ENCODE measurements around the gene RNF222. TPM values are rescaled to one million over a fixed set of nuclear protein-coding genes. Genes with fewer than 3 reads are reported as not detected.

Gene RNF222
- total and polyA plus RNA-seq, 4 experiments from 2014 or later, result 0.08 to 0.17 (median 0.14) TPM

DNA sequence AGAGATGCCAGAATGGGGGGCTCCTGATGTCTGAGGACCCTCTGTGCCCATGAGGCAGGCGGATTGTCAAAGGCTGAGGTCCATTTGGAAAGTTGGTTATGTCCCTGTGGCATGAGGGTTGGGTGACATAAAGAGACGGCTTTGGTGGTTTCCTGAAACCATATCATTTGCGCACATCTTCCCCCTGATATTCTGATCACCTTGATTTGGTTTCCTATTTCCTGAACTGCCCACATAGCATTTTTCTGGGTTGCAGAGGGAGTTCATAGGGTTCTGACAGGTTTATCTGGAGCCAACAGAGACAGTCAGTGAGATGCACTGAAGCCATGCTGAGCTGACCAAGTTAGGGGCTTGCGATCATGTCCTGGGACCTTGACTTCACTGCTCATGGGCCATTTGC, 15.7 kb upstream of the RNF222 start:
- peaks cover 11 to 22% (median 16%) of the 10 kb centered on the region in 4 donors for H3K4me1 Mint-ChIP-seq
- Histone ChIP-seq H3K4me3 (ENCODE audit: low read length in 2 of 2) (no peak overlapping the region), H3K9me3 (ENCODE audit: control insufficient read depth in 1 of 2, low read length in 2 of 2) (no peaks in the 10 kb centered on the region), H3K27me3 (ENCODE audit: insufficient read depth, low read length) (no peaks in the 10 kb centered on the region), H3K27ac (ENCODE audit: low read depth, low read length) (no peak overlapping the region), H3K4me1 (ENCODE audit: insufficient read depth, low read length) (peaks cover 20% of the 10 kb centered on the region), H3K36me3 (ENCODE audit: insufficient read depth, low read length) (no peaks in the 10 kb centered on the region)
- ChIA-PET CTCF (ENCODE audit: partially characterized antibody) (interaction anchor here (0.6 to 7.5 kb wide), 4 partner anchors 30 to 1278 kb away, joined by 3 to 84 read pairs (median 4); partner anchors contain the start of gene KRABD2), POLR2A (ENCODE audit: partially characterized antibody) (no interaction called here)
- peak overlapping the region in 3 of 7 donors; percentile 70 to 86 (median 78) for H3K27ac Mint-ChIP-seq
- H3K36me3 Mint-ChIP-seq, result no peaks in the 10 kb centered on the region
- peak overlapping the region in 3 of 8 donors; percentile 4 to 33 (median 13) for H3K4me3 Mint-ChIP-seq
- intact Hi-C loops (cut with micrococcal nuclease), result no loop called here
- peaks cover 14 to 17% of the 10 kb centered on the region in 2 donors for H3K27me3 Mint-ChIP-seq
- H3K9me3 Mint-ChIP-seq, result no peaks in the 10 kb centered on the region
- DNase-seq, result peak in 4 of 5 donors; percentile 22 to 37 (median 27)

DNA sequence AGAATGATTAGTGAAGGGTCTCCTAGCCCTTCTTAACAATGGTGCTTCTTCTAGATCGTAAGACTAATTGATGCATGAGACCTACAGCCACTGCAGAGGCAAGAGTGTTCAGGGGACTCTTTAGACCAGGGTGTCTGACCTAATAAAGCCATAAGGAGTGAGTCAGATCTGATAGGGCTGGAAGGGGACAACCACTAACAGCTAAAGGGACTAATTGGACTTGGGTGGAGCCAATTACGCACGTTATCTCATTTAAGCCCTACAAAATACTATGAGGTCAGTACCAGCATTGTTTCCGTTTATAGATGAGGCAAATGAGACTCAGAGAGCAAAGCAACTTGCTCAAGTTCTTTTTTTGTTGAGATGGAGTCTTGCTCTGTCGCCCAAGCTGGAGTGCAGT, 14.5 kb upstream of the RNF222 start:
- intact Hi-C loops (cut with micrococcal nuclease), result no loop called here
- no peaks in the 10 kb centered on the region for H3K36me3 ChIP-seq (ENCODE audit: insufficient read depth, low read length)
- H3K27ac ChIP-seq (ENCODE audit: low read depth, low read length), result no peak overlapping the region
- ChIA-PET POLR2A (ENCODE audit: partially characterized antibody) (interaction anchor here (0.6 kb wide), 1 partner anchor 334 kb away, joined by 3 read pairs; no protein-coding TSS in a partner anchor), CTCF (ENCODE audit: partially characterized antibody) (interaction anchor here (1.1 to 7.5 kb wide), 5 partner anchors 9 to 334 kb away, joined by 3 to 84 read pairs (median 5); partner anchors contain the start of gene KRABD2)
- no peak for DNase-seq
- Mint-ChIP-seq H3K4me3 (no peak overlapping the region), H3K27ac (peak overlapping the region in 2 of 7 donors; percentile 17 to 41), H3K36me3 (no peaks in the 10 kb centered on the region), H3K27me3 (peaks cover 11 to 14% of the 10 kb centered on the region in 2 donors), H3K4me1 (peaks cover 11 to 22% (median 16%) of the 10 kb centered on the region in 4 donors), H3K9me3 (no peaks in the 10 kb centered on the region)
- H3K9me3 ChIP-seq (ENCODE audit: control insufficient read depth in 1 of 2, low read length in 2 of 2), result no peaks in the 10 kb centered on the region
- peaks cover 20% of the 10 kb centered on the region for H3K4me1 ChIP-seq (ENCODE audit: insufficient read depth, low read length)
- H3K4me3 ChIP-seq (ENCODE audit: low read length in 2 of 2), result no peak overlapping the region
- no peaks in the 10 kb centered on the region for H3K27me3 ChIP-seq (ENCODE audit: insufficient read depth, low read length)

DNA sequence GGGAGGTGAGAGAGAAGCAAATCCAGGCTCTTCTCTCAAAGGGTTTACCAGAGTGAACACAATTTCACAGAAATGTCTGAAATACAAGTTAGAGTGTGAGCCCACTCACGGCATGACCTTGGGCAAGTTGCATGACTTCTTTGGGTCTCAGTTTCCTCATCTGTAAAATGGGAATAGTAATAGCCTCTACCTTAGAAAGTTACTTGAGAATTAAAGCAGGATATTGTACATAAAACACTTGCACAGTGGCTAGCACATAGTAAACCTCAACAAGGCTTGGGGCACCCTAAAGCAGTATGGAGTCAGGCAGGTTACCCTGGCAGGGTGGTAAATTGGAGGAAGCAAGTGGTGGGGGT, 13.2 kb upstream of the RNF222 start:
- no peaks in the 10 kb centered on the region for H3K9me3 ChIP-seq (ENCODE audit: control insufficient read depth in 1 of 2, low read length in 2 of 2)
- Mint-ChIP-seq H3K27ac (no peak overlapping the region), H3K4me3 (no peak overlapping the region), H3K9me3 (no peaks in the 10 kb centered on the region), H3K27me3 (peaks cover 7 to 8% of the 10 kb centered on the region in 2 donors), H3K4me1 (peaks cover 11 to 22% (median 15%) of the 10 kb centered on the region in 4 donors), H3K36me3 (no peaks in the 10 kb centered on the region)
- H3K4me1 ChIP-seq (ENCODE audit: insufficient read depth, low read length), result peaks cover 20% of the 10 kb centered on the region
- no peak overlapping the region for H3K27ac ChIP-seq (ENCODE audit: low read depth, low read length)
- intact Hi-C loops (cut with micrococcal nuclease), result loop anchor here (1.0 to 2.0 kb wide), 3 partner anchors 335 to 587 kb away; no protein-coding TSS in a partner anchor
- no peaks in the 10 kb centered on the region for H3K36me3 ChIP-seq (ENCODE audit: insufficient read depth, low read length)
- CTCF ChIA-PET (ENCODE audit: partially characterized antibody), result interaction anchor here (0.6 to 7.5 kb wide), 15 partner anchors 10 to 1219 kb away, joined by 3 to 84 read pairs (median 6); partner anchors contain the start of gene NDEL1
- DNase-seq, result no peak
- H3K27me3 ChIP-seq (ENCODE audit: insufficient read depth, low read length), result no peaks in the 10 kb centered on the region
- H3K4me3 ChIP-seq (ENCODE audit: low read length in 2 of 2), result no peak overlapping the region
- POLR2A ChIA-PET (ENCODE audit: partially characterized antibody), result no interaction called here

DNA sequence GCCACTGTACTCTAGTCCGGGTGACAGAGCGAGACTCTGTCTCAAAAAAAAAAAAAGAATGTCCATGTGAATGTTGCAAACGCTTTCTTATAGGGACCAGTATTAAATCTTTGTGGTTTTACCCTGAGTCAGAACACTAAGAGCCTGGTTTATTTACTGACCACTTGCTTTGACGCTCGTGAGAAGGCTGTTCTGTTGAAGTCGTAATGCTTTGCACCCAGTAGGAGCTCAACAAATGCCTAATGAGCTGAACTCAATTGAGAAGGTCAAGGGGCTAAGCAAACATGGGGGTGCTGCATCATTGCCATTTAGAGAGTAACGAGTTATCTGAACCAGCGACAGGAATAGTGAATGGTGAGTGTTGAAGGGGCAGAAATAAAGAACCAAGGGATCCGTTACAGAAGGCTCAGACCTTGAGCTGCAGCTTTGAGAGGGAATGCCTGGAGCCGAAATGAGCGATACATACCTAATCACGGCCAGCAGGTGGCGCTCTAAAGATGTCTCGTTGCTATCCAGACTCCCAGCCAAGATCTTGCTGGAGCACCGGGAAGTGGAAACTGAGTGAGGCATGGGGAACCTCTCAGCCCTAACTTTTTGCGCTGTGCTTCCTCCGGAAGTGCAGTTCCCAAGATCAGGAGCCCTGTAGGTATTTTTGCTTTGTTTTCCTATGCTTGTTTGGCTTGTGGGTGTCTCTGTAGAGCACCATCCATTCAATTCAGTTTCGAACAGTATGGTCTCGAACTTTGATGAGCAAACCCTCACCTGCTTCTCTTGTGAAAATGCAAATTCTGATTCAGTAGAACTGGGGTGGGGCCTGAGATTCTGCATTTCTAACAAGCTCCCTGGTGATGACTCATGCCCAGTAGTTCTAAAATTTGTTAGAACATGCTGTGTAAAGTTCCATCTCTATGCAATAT, 12.6 kb upstream of the RNF222 start:
- H3K36me3 Mint-ChIP-seq, result no peaks in the 10 kb centered on the region
- H3K27me3 Mint-ChIP-seq, result peaks cover 7 to 8% of the 10 kb centered on the region in 2 donors
- H3K9me3 Mint-ChIP-seq, result no peaks in the 10 kb centered on the region
- H3K27ac Mint-ChIP-seq, result peak overlapping the region in 1 of 7 donors; percentile 57
- DNase-seq, result peak; percentile 69 to 73 (median 71)
- H3K4me1 Mint-ChIP-seq, result peaks cover 11 to 22% (median 15%) of the 10 kb centered on the region in 4 donors
- Histone ChIP-seq H3K36me3 (ENCODE audit: insufficient read depth, low read length) (no peaks in the 10 kb centered on the region), H3K4me3 (ENCODE audit: low read length in 2 of 2) (no peak overlapping the region), H3K4me1 (ENCODE audit: insufficient read depth, low read length) (peaks cover 20% of the 10 kb centered on the region), H3K9me3 (ENCODE audit: control insufficient read depth in 1 of 2, low read length in 2 of 2) (no peaks in the 10 kb centered on the region), H3K27ac (ENCODE audit: low read depth, low read length) (no peak overlapping the region), H3K27me3 (ENCODE audit: insufficient read depth, low read length) (no peaks in the 10 kb centered on the region)
- CTCF ChIA-PET (ENCODE audit: partially characterized antibody), result interaction anchor here (0.6 to 7.5 kb wide), 25 partner anchors 8 to 1219 kb away, joined by 3 to 84 read pairs (median 4); partner anchors contain the start of gene NDEL1
- POLR2A ChIA-PET (ENCODE audit: partially characterized antibody), result interaction anchor here (1.0 to 1.1 kb wide), 2 partner anchors 25 to 336 kb away, joined by 6 read pairs; partner anchors contain the start of gene NDEL1
- intact Hi-C loops (cut with micrococcal nuclease), result loop anchor here (1.0 to 2.0 kb wide), 3 partner anchors 336 to 588 kb away; no protein-coding TSS in a partner anchor
- H3K4me3 Mint-ChIP-seq, result peak overlapping the region in 2 of 8 donors; percentile 3 to 57

DNA sequence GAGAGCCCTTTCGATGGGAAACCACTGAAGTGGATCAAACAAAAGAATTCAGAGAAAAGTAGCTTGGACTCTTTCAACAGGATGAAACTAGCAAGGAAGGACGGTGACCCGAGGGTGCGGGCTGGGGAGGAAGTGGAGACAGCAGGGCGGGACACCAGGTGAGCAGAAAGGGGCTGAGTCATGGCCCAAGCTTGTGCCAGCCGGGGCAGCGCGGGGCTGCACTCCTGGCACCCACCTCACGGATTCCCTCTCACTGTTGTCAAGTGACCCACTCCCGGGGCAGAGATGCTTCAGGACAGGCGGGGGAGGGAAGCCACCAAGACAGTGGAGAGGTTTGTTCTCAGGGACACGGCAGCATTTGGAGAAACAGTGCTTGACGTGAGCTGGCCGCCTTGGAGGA, 10.7 kb upstream of the RNF222 start:
- Histone ChIP-seq H3K9me3 (ENCODE audit: control insufficient read depth in 1 of 2, low read length in 2 of 2) (no peaks in the 10 kb centered on the region), H3K4me3 (ENCODE audit: low read length in 2 of 2) (no peak overlapping the region), H3K4me1 (ENCODE audit: insufficient read depth, low read length) (peaks cover 14% of the 10 kb centered on the region), H3K27me3 (ENCODE audit: insufficient read depth, low read length) (no peaks in the 10 kb centered on the region), H3K27ac (ENCODE audit: low read depth, low read length) (no peak overlapping the region), H3K36me3 (ENCODE audit: insufficient read depth, low read length) (no peaks in the 10 kb centered on the region)
- CTCF ChIA-PET (ENCODE audit: partially characterized antibody), result interaction anchor here (0.7 to 7.5 kb wide), 6 partner anchors 10 to 377 kb away, joined by 3 to 84 read pairs (median 4); no protein-coding TSS in a partner anchor
- Mint-ChIP-seq H3K27me3 (peaks cover 7 to 9% of the 10 kb centered on the region in 2 donors), H3K4me3 (no peak overlapping the region), H3K27ac (no peak overlapping the region), H3K4me1 (peaks cover 8 to 18% (median 12%) of the 10 kb centered on the region in 4 donors), H3K36me3 (no peaks in the 10 kb centered on the region), H3K9me3 (no peaks in the 10 kb centered on the region)
- intact Hi-C loops (cut with micrococcal nuclease), result no loop called here
- POLR2A ChIA-PET (ENCODE audit: partially characterized antibody), result interaction anchor here (1.5 kb wide), 1 partner anchor 337 kb away, joined by 3 read pairs; no protein-coding TSS in a partner anchor
- no peak for DNase-seq

DNA sequence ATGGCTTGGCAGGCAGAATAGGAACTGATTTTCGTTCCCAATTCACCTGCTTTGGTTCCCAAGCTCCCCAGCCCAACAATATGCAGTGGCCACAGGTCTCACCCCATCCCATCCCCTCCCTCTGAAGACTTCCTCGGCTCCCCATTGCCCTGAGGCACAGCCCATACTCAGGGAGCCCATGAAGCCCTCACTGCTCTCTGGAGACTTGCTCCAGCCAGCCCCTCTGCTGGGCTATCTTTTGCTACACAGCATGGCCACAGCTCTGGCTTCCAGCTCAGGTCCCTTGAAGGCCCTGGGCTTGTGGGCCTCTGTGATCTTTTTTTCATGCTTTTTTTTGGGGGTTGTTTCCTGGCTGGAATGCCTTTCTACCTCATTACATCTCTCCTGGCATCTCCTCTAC, 8.5 kb upstream of the RNF222 start:
- no peaks in the 10 kb centered on the region for H3K36me3 ChIP-seq (ENCODE audit: insufficient read depth, low read length)
- POLR2A ChIA-PET (ENCODE audit: partially characterized antibody), result no interaction called here
- CTCF ChIA-PET (ENCODE audit: partially characterized antibody), result interaction anchor here (1.0 kb wide), 1 partner anchor 340 kb away, joined by 5 read pairs; no protein-coding TSS in a partner anchor
- H3K27me3 ChIP-seq (ENCODE audit: insufficient read depth, low read length), result peaks cover 5% of the 10 kb centered on the region
- no peak overlapping the region for H3K27ac ChIP-seq (ENCODE audit: low read depth, low read length)
- Mint-ChIP-seq H3K4me1 (peaks cover 0 to 5% (median 4%) of the 10 kb centered on the region in 4 donors), H3K9me3 (peaks cover 0 to 2% (median 0%) of the 10 kb centered on the region in 8 donors), H3K27me3 (peaks cover 12 to 19% of the 10 kb centered on the region in 2 donors), H3K27ac (no peak overlapping the region), H3K36me3 (no peaks in the 10 kb centered on the region), H3K4me3 (no peak overlapping the region)
- no peak for DNase-seq
- no peak overlapping the region for H3K4me3 ChIP-seq (ENCODE audit: low read length in 2 of 2)
- no peaks in the 10 kb centered on the region for H3K9me3 ChIP-seq (ENCODE audit: control insufficient read depth in 1 of 2, low read length in 2 of 2)
- H3K4me1 ChIP-seq (ENCODE audit: insufficient read depth, low read length), result peaks cover 5% of the 10 kb centered on the region
- intact Hi-C loops (cut with micrococcal nuclease), result no loop called here
